ENCODE results near the gene LYPD5.

DNA sequence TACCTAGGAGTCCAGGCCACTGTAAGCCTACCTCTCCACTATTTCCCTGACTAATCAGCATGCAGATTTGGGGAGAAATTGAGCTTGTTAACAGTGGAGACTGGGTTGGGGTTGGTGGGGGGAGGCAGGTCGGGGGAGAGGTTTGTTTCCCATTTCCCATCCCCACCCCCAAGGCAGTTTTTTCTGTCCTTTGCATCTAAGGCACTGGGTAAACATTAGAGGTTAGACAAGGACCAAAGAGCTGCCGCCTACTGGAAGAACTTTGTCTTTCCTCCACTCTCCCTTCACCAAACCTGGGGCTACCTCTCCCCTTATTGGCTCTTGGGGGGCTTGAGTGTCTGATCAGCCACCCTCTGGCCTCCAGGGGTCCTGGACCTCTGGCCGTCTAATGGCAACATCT is 22.4 kb downstream of the LYPD5 start:
- TF ChIP-seq, protein P1, sequence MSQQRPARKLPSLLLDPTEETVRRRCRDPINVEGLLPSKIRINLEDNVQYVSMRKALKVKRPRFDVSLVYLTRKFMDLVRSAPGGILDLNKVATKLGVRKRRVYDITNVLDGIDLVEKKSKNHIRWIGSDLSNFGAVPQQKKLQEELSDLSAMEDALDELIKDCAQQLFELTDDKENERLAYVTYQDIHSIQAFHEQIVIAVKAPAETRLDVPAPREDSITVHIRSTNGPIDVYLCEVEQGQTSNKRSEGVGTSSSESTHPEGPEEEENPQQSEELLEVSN (IDR thresholded peaks at IDR 0.05), result no peak
- TF ChIP-seq, protein P2, sequence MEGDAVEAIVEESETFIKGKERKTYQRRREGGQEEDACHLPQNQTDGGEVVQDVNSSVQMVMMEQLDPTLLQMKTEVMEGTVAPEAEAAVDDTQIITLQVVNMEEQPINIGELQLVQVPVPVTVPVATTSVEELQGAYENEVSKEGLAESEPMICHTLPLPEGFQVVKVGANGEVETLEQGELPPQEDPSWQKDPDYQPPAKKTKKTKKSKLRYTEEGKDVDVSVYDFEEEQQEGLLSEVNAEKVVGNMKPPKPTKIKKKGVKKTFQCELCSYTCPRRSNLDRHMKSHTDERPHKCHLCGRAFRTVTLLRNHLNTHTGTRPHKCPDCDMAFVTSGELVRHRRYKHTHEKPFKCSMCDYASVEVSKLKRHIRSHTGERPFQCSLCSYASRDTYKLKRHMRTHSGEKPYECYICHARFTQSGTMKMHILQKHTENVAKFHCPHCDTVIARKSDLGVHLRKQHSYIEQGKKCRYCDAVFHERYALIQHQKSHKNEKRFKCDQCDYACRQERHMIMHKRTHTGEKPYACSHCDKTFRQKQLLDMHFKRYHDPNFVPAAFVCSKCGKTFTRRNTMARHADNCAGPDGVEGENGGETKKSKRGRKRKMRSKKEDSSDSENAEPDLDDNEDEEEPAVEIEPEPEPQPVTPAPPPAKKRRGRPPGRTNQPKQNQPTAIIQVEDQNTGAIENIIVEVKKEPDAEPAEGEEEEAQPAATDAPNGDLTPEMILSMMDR (IDR thresholded peaks at IDR 0.05; ENCODE audit: control extremely low read depth in 1 of 3, insufficient read depth in 1 of 3, low read depth in 1 of 3, low read length in 3 of 3), result no peak; a peak in 1 of 4 replicates
